GM23338 (cell line): ENCODE data around the gene UCN.

Experiments used
- CTCF ChIP-seq, 2 experiments: fragments of 200-600 bp in 1 of 2; sonication (generic) in 1 of 2; conservative IDR thresholded peaks; 2 replicates each; pipeline versions ENCODE4 v1.5.1 to v1.6.1; 2016 to 2017; ENCODE audit warnings: antibody characterized with exemption in 2 of 2, low read depth in 2 of 2, mild to moderate bottlenecking in 2 of 2, moderate library complexity in 1 of 2
- ETS1 ChIP-seq: IDR thresholded peaks from 2 replicates; pipeline ENCODE4 v1.6.1; 2016; ENCODE audit warnings: antibody characterized with exemption

- TF ChIP-seq CTCF (conservative IDR thresholded peaks at IDR 0.05; ENCODE audit: low read depth in 2 of 2) (no peak), ETS1 (no peak)
Observed at GRCh38 chr2:27294928-27295327, 13.3 kb downstream of the UCN start.
